Astrocyte (in vitro differentiated cells and primary cell): ENCODE measurements around the gene SCTR.

Experiments
- EZH2 ChIP-seq: IDR thresholded peaks from 2 replicates; pipeline ENCODE4 v1.6.1; 2012; ENCODE audit warnings: mild to moderate bottlenecking, low read length, inconsistent platforms; ENCODE audit not compliant: insufficient read depth
- TF ChIP-seq, protein P1 (sequence below): IDR thresholded peaks from 2 replicates; pipeline ENCODE4 v1.5.1; 2011; ENCODE audit warnings: low read depth, mild to moderate bottlenecking, inconsistent platforms, low read length, moderate library complexity; ENCODE audit not compliant: insufficient read depth

DNA sequence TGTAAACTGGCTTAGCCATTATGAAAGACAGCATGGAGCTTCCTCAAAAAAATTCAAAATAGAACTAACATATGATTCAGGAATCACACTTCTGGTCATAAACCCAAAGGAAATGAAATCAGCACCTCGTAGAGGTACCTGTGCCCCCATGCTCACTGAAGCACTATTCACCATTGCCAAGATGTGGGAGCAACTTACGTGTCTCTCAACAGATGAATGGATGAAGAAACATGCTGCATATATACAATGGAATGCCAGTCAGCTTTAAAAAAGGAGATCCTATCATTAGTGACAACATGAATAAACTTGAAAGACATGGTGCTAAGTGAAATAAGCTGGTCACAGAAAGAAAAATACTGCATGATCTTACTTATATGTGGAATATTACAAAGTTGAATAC lies 8.2 kb downstream of the SCTR start:
- TF ChIP-seq, protein P1, sequence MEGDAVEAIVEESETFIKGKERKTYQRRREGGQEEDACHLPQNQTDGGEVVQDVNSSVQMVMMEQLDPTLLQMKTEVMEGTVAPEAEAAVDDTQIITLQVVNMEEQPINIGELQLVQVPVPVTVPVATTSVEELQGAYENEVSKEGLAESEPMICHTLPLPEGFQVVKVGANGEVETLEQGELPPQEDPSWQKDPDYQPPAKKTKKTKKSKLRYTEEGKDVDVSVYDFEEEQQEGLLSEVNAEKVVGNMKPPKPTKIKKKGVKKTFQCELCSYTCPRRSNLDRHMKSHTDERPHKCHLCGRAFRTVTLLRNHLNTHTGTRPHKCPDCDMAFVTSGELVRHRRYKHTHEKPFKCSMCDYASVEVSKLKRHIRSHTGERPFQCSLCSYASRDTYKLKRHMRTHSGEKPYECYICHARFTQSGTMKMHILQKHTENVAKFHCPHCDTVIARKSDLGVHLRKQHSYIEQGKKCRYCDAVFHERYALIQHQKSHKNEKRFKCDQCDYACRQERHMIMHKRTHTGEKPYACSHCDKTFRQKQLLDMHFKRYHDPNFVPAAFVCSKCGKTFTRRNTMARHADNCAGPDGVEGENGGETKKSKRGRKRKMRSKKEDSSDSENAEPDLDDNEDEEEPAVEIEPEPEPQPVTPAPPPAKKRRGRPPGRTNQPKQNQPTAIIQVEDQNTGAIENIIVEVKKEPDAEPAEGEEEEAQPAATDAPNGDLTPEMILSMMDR, result no peak
- TF ChIP-seq EZH2, result no peak
